Upper lobe of left lung (tissue), 4 donors: ENCODE results near the gene CIB4.

ENCODE experiments used
- CTCF ChIP-seq, 6 experiments: fragments of 450-650 bp in 4 of 6; fragments of 200-600 bp in 2 of 6; sonication (generic) in 2 of 6; IDR thresholded peaks; one replicate each; pipeline ENCODE4 v1.5.1; 2016 to 2019; ENCODE audit warnings: antibody characterized with exemption in 6 of 6
- EP300 ChIP-seq, 4 donors: sonication (generic); formaldehyde crosslinking; IDR thresholded peaks; one replicate each; pipeline ENCODE4 v1.5.1; 2017; ENCODE audit warnings: antibody characterized with exemption in 4 of 4, control low read depth in 2 of 4
- POLR2A ChIP-seq, 4 donors: fragments of 450-650 bp; IDR thresholded peaks; one replicate each; pipeline ENCODE4 v1.5.1; 2016 to 2017; ENCODE audit warnings: antibody characterized with exemption in 4 of 4, mild to moderate bottlenecking in 2 of 4
- POLR2AphosphoS5 ChIP-seq, 2 donors: sonication (generic); formaldehyde crosslinking; IDR thresholded peaks; one replicate each; pipeline ENCODE4 v1.5.1; 2017; ENCODE audit warnings: antibody characterized with exemption in 2 of 2

GRCh38 chr2:26648516-26648915, 7.3 kb upstream of the CIB4 start:
- TF ChIP-seq CTCF (IDR thresholded peaks at IDR 0.05): no peak
- no peak for TF ChIP-seq EP300 (IDR thresholded peaks at IDR 0.05)
- TF ChIP-seq POLR2A (IDR thresholded peaks at IDR 0.05): no peak
- no peak for TF ChIP-seq POLR2AphosphoS5 (IDR thresholded peaks at IDR 0.05)
